Measurements from ENCODE around the gene CCNG2.

GRCh38 chr4:77141964-77142645 lies 14.9 kb upstream of the CCNG2 start:
- TF ChIP-seq CTCF (conservative IDR thresholded peaks at IDR 0.05; ENCODE audit: low read depth, low read length) (no peak), RAD21 (IDR thresholded peaks at IDR 0.05; ENCODE audit: low read length) (no peak), POLR2A (IDR thresholded peaks at IDR 0.05; ENCODE audit: low read depth, low read length) (no peak), BHLHE40 (IDR thresholded peaks at IDR 0.05; ENCODE audit: low read depth, low read length) (no peak), MXI1 (IDR thresholded peaks at IDR 0.05; ENCODE audit: borderline replicate concordance, low read depth, low read length) (no peak)

All from IMR-90 (cell line).